Panc1 (cell line): ENCODE data around the gene PRDM1. TPM values are rescaled to one million over a fixed set of nuclear protein-coding genes. Genes with fewer than 3 reads are reported as not detected.

Experiments
- ATAC-seq: fragments of 200-7000 bp; cut with Tn5 transposase; 2 replicates; pipeline ENCODE4 v1.9.1; 2020; ENCODE audit warnings: mild to moderate bottlenecking, moderate library complexity
- BruUV-seq: library from RNA; stranded (reverse); fragments of 400-500 nt; replicated peaks from 2 replicates; lab custom pipeline; 2021; lab: Mats Ljungman, UMichigan
- CTCF ChIA-PET: fragments of 300-600 bp; sonication (Branson Sonifier 250); formaldehyde crosslinking; loops from one replicate; lab custom pipeline; 2022; ENCODE audit warnings: antibody characterized with exemption; lab: Charles Lee
- POLR2A ChIA-PET: fragments of 300-600 bp; sonication (Branson Sonifier 250); formaldehyde crosslinking; loops from one replicate; lab custom pipeline; 2022; ENCODE audit warnings: antibody characterized with exemption; lab: Charles Lee
- DNase-seq: peaks from one replicate; pipeline ENCODE4 v3.0.0-alpha.2; 2010; ENCODE audit warnings: low read depth, low spot score
- H3K27ac ChIP-seq: 2 replicates; pipeline ENCODE4 v1.5.1; 2011; ENCODE audit warnings: mild to moderate bottlenecking, low read length, inconsistent platforms
- H3K27me3 ChIP-seq: fragments of 200-500 bp; sonication (Bioruptor generic); 2 replicates; pipeline ENCODE4 v1.6.0; 2014; ENCODE audit warnings: low read length, inconsistent platforms; ENCODE audit not compliant: control insufficient read depth, insufficient read depth
- H3K36me3 ChIP-seq: fragments of 200-500 bp; sonication (Bioruptor generic); 2 replicates; pipeline ENCODE4 v1.5.1; 2014; ENCODE audit warnings: inconsistent platforms, mild to moderate bottlenecking, low read length, moderate library complexity; ENCODE audit not compliant: control insufficient read depth, insufficient read depth
- H3K4me1 ChIP-seq: 2 replicates; pipeline ENCODE4 v1.5.1; 2011; ENCODE audit warnings: inconsistent platforms, mild to moderate bottlenecking, low read length, moderate library complexity; ENCODE audit not compliant: control insufficient read depth, insufficient read depth
- H3K4me3 ChIP-seq, 2 experiments: 2 replicates each; pipeline ENCODE4 v1.5.1; 2011 to 2012; ENCODE audit warnings: low read depth in 2 of 2, low read length in 2 of 2, mild to moderate bottlenecking in 2 of 2, inconsistent platforms in 1 of 2, moderate library complexity in 1 of 2
- H3K9me3 ChIP-seq: fragments of 200-500 bp; sonication (Bioruptor generic); 2 replicates; pipeline ENCODE4 v1.5.1; 2014; ENCODE audit warnings: low read depth, mild to moderate bottlenecking, inconsistent platforms, low read length, moderate library complexity; ENCODE audit not compliant: control insufficient read depth, insufficient read depth
- POLR2AphosphoS5 ChIP-seq: IDR thresholded peaks from 2 replicates; pipeline ENCODE4 v1.6.1; 2012; ENCODE audit warnings: mild to moderate bottlenecking, low read depth, low read length, moderate library complexity
- SIN3A ChIP-seq: IDR thresholded peaks from 2 replicates; pipeline ENCODE4 v1.6.1; 2012; ENCODE audit warnings: low read depth, mild to moderate bottlenecking, low read length, moderate library complexity, borderline replicate concordance; ENCODE audit not compliant: insufficient read depth
- TCF7L2 ChIP-seq: IDR thresholded peaks from 2 replicates; pipeline ENCODE4 v1.6.1; 2011; ENCODE audit warnings: mild to moderate bottlenecking, low read depth, low read length, inconsistent platforms
- in situ Hi-C: cut with HindIII; loops from 2 replicates; pipeline ENCODE4 v1.10.0; 2016; ENCODE audit warnings: low sequenced_read_pairs, low pct_unique_long_range_greater_than_20kb
- intact Hi-C: fragments of 100-400 bp; cut with micrococcal nuclease; formaldehyde crosslinking; loops from one replicate; pipeline ENCODE4 v1.10.0; 2022; ENCODE audit not compliant: unreplicated experiment
- total RNA-seq: library from RNA; stranded (reverse); gene quantifications from one replicate; pipeline ENCODE4 v1.2.1, GENCODE V29; 2021; ENCODE audit not compliant: unreplicated experiment
- TF ChIP-seq, protein P1 (sequence below): fragments of 450-650 bp; IDR thresholded peaks from 2 replicates; pipeline ENCODE4 v1.5.1; 2017; ENCODE audit warnings: mild to moderate bottlenecking
- TF ChIP-seq, protein P2 (sequence below), 2 experiments: IDR thresholded peaks; 2 replicates each; pipeline ENCODE4 v1.6.1; 2011 to 2012; ENCODE audit warnings: low read depth in 2 of 2, control low read depth in 1 of 2, low read length in 1 of 2, mild to moderate bottlenecking in 1 of 2, moderate library complexity in 1 of 2; ENCODE audit not compliant: insufficient read depth in 1 of 2

PRDM1 gene
- total RNA-seq, 1 experiment from 2014 or later: 2.6 TPM

DNA sequence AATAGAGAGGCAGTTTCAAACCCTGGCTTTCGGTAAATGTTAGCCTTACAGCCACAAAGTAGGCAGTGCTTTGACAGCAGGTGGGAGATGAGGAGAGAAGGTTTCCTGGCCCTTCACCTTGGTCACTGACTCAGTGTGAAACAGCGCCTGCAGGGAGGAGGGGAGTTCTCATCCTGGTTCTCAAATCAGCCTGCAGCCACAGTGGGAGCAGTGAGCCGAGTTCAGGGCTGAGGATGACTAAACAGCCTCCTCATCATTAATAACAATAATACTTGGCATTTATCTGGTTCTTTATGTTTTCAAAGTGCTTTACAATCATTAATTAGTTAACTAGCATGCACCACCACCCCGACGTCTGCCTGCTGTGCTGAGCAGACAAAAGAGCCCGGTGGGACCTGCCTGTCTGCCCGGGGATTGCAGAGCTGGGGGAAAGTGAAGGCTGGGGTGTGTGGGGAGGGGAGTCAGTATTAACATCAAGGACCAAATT lies 59.6 kb downstream of the PRDM1 start:
- H3K4me3 ChIP-seq: no peak overlapping the region
- TF ChIP-seq POLR2AphosphoS5: no peak
- no peak for TF ChIP-seq SIN3A
- TF ChIP-seq, protein P1, sequence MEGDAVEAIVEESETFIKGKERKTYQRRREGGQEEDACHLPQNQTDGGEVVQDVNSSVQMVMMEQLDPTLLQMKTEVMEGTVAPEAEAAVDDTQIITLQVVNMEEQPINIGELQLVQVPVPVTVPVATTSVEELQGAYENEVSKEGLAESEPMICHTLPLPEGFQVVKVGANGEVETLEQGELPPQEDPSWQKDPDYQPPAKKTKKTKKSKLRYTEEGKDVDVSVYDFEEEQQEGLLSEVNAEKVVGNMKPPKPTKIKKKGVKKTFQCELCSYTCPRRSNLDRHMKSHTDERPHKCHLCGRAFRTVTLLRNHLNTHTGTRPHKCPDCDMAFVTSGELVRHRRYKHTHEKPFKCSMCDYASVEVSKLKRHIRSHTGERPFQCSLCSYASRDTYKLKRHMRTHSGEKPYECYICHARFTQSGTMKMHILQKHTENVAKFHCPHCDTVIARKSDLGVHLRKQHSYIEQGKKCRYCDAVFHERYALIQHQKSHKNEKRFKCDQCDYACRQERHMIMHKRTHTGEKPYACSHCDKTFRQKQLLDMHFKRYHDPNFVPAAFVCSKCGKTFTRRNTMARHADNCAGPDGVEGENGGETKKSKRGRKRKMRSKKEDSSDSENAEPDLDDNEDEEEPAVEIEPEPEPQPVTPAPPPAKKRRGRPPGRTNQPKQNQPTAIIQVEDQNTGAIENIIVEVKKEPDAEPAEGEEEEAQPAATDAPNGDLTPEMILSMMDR: no peak
- no peak for TF ChIP-seq TCF7L2
- TF ChIP-seq, protein P2, sequence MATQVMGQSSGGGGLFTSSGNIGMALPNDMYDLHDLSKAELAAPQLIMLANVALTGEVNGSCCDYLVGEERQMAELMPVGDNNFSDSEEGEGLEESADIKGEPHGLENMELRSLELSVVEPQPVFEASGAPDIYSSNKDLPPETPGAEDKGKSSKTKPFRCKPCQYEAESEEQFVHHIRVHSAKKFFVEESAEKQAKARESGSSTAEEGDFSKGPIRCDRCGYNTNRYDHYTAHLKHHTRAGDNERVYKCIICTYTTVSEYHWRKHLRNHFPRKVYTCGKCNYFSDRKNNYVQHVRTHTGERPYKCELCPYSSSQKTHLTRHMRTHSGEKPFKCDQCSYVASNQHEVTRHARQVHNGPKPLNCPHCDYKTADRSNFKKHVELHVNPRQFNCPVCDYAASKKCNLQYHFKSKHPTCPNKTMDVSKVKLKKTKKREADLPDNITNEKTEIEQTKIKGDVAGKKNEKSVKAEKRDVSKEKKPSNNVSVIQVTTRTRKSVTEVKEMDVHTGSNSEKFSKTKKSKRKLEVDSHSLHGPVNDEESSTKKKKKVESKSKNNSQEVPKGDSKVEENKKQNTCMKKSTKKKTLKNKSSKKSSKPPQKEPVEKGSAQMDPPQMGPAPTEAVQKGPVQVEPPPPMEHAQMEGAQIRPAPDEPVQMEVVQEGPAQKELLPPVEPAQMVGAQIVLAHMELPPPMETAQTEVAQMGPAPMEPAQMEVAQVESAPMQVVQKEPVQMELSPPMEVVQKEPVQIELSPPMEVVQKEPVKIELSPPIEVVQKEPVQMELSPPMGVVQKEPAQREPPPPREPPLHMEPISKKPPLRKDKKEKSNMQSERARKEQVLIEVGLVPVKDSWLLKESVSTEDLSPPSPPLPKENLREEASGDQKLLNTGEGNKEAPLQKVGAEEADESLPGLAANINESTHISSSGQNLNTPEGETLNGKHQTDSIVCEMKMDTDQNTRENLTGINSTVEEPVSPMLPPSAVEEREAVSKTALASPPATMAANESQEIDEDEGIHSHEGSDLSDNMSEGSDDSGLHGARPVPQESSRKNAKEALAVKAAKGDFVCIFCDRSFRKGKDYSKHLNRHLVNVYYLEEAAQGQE (IDR thresholded peaks at IDR 0.05; ENCODE audit: insufficient read depth in 1 of 2, low read depth in 2 of 2, low read length in 1 of 2): no peak
- H3K27me3 ChIP-seq: peaks cover 3% of the 10 kb centered on the region; the same call in 1 of the 2 replicates
- ChIA-PET POLR2A (interaction anchor here (0.5 kb wide), 1 partner anchor 865 kb away, joined by 4 read pairs; no protein-coding TSS in a partner anchor), CTCF (no interaction called here)
- no peak; the same call in 1 of the 2 replicates for ATAC-seq
- intact Hi-C loops (no loop called here), in situ Hi-C loops (no loop called here)
- no peaks in the 10 kb centered on the region for H3K4me1 ChIP-seq
- no peaks in the 10 kb centered on the region for H3K36me3 ChIP-seq
- BruUV-seq: no TSS peak
- no peak overlapping the region for H3K27ac ChIP-seq
- no peak for DNase-seq
- no peaks in the 10 kb centered on the region for H3K9me3 ChIP-seq

GRCh38 chr6:106146852-106147351 lies 60.8 kb downstream of the PRDM1 start:
- TF ChIP-seq TCF7L2 (no peak), POLR2AphosphoS5 (no peak), SIN3A (no peak)
- TF ChIP-seq, protein P2 (IDR thresholded peaks at IDR 0.05; ENCODE audit: insufficient read depth in 1 of 2, low read depth in 2 of 2, low read length in 1 of 2): no peak
- TF ChIP-seq, protein P1: no peak
- H3K27me3 ChIP-seq: peaks cover 3% of the 10 kb centered on the region; the same call in 1 of the 2 replicates
- ATAC-seq: no peak
- intact Hi-C loops: no loop called here
- H3K36me3 ChIP-seq: no peaks in the 10 kb centered on the region
- no peak overlapping the region for H3K27ac ChIP-seq
- ChIA-PET POLR2A (no interaction called here), CTCF (no interaction called here)
- no peaks in the 10 kb centered on the region for H3K4me1 ChIP-seq
- BruUV-seq: no TSS peak
- in situ Hi-C loops: no loop called here
- no peaks in the 10 kb centered on the region for H3K9me3 ChIP-seq
- no peak for DNase-seq
- H3K4me3 ChIP-seq: no peak overlapping the region
